MCF 10A (cell line): ENCODE data around the gene PSMD1. TPM values are rescaled to one million over a fixed set of nuclear protein-coding genes. Genes with fewer than 3 reads are reported as not detected.

Source experiments
- BruUV-seq: library from RNA; stranded (reverse); fragments of 400-500 nt; replicated peaks from 2 replicates; lab custom pipeline; 2021; lab: Mats Ljungman, UMichigan
- CTCF ChIA-PET: fragments of 300-600 bp; sonication (Branson Sonifier 250); formaldehyde crosslinking; extraction: SDS; loops from one replicate; lab custom pipeline; 2021; ENCODE audit warnings: antibody characterized with exemption, inconsistent platforms; lab: Yijun Ruan, JAX
- POLR2A ChIA-PET: fragments of 300-600, 350-650 bp; sonication (Branson Sonifier 250); formaldehyde crosslinking; extraction: SDS; loops from one replicate; lab custom pipeline; 2020; ENCODE audit warnings: antibody characterized with exemption, inconsistent platforms; lab: Yijun Ruan, JAX
- DNase-seq: peaks from one replicate; pipeline ENCODE4 v3.0.0-alpha.2; 2018; ENCODE audit not compliant: unreplicated experiment
- H3K27ac Mint-ChIP-seq: one replicate; pipeline ENCODE4 v1.8.0; 2022; ENCODE audit warnings: mild to moderate bottlenecking, low read depth, mixed read lengths; ENCODE audit not compliant: unreplicated experiment
- H3K27me3 Mint-ChIP-seq: one replicate; pipeline ENCODE4 v1.8.0; 2022; ENCODE audit warnings: mixed read lengths; ENCODE audit not compliant: insufficient read depth, unreplicated experiment
- H3K36me3 Mint-ChIP-seq: one replicate; pipeline ENCODE4 v1.8.0; 2022; ENCODE audit warnings: mild to moderate bottlenecking, moderate library complexity, mixed read lengths; ENCODE audit not compliant: insufficient read depth, unreplicated experiment
- H3K4me1 Mint-ChIP-seq: one replicate; pipeline ENCODE4 v1.8.0; 2022; ENCODE audit warnings: mixed read lengths; ENCODE audit not compliant: insufficient read depth, unreplicated experiment
- H3K4me3 Mint-ChIP-seq: one replicate; pipeline ENCODE4 v1.8.0; 2022; ENCODE audit warnings: mild to moderate bottlenecking, moderate library complexity, mixed read lengths; ENCODE audit not compliant: unreplicated experiment
- H3K9me3 Mint-ChIP-seq: one replicate; pipeline ENCODE4 v1.8.0; 2022; ENCODE audit warnings: mixed read lengths; ENCODE audit not compliant: unreplicated experiment
- CTCF ChIP-seq: fragments of 200-600 bp; IDR thresholded peaks from one replicate; pipeline ENCODE4 v1.8.0; 2022; ENCODE audit warnings: antibody characterized with exemption, mild to moderate bottlenecking; ENCODE audit not compliant: unreplicated experiment
- intact Hi-C: fragments of 100-400 bp; cut with micrococcal nuclease; formaldehyde crosslinking; loops from 2 replicates; pipeline ENCODE4 v1.14.1; 2022
- total RNA-seq: library from RNA; stranded (reverse); gene quantifications from 2 replicates; pipeline ENCODE4 v1.2.3, GENCODE V29; 2022

The PSMD1 gene
- total RNA-seq, 1 experiment from 2014 or later = 88.5 TPM

DNA sequence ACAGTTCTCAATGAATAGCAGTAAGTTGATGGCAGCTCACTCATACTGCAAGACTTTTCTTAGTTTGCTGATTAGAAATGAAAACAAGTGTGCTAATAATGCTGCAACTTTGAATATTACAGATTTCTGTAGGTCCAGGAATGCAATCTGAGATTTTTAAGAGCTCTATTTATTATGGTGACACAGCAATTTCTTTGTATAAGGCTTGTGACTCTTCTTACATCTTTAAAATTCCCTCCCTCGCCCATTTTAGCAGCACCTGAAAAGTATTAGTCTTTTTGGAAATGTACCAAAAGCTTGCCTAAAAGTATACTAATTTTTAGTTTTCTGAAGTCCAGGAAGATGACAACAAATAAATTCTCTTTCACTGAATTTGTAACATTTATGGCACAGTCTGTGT, 72.5 kb downstream of the PSMD1 start:
- Mint-ChIP-seq H3K27me3 (no peaks in the 10 kb centered on the region), H3K4me3 (no peak overlapping the region), H3K36me3 (peaks cover 1% of the 10 kb centered on the region), H3K4me1 (peaks cover 13% of the 10 kb centered on the region), H3K9me3 (no peaks in the 10 kb centered on the region), H3K27ac (no peak overlapping the region)
- DNase-seq = no peak
- ChIA-PET CTCF (interaction anchor here (0.6 to 1.6 kb wide), 4 partner anchors 19 to 1198 kb away, joined by 3 to 4 read pairs (median 3); no protein-coding TSS in a partner anchor), POLR2A (interaction anchor here (0.6 to 1.7 kb wide), 5 partner anchors 18 to 100 kb away, joined by 3 to 6 read pairs (median 5); no protein-coding TSS in a partner anchor)
- TF ChIP-seq CTCF = no peak
- no TSS peak for BruUV-seq
- intact Hi-C loops = no loop called here

DNA sequence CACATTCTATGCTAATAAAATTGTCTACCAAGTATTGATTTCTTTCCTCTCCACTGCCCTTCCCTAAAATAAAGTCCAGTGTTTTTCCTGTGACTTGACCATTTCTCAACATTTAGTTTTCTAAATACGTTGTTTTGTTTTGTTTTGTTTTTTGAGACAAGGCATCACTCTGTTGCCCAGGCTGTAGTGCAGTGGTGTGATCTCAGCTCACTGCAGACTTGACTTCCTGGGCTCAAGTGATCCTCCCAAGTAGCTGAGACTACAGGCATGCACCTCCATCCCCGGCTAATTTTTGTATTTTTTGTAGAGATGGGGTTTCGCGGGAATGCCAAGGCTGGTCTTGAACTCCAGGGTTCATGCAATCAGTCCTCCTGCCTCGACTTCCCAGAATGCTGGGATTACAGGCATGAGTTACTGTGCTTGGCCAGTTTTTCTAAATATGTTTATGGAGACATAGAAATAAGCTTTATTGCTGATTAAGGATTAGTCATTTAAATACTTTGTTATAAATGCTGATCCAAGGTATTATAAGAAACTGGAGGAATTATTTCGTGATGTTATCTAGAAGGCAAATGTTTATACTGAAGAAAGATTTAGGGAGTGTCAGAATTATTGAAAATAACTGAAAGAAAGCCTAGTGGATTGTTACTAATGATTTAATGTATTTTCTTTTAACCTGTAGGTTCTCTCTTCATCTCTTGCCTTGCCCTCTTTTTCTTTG, 73.8 kb downstream of the PSMD1 start:
- no peaks in the 10 kb centered on the region for H3K36me3 Mint-ChIP-seq
- TF ChIP-seq CTCF = no peak
- DNase-seq = no peak
- no peaks in the 10 kb centered on the region for H3K9me3 Mint-ChIP-seq
- peaks cover 13% of the 10 kb centered on the region for H3K4me1 Mint-ChIP-seq
- ChIA-PET CTCF (interaction anchor here (0.6 to 1.3 kb wide), 3 partner anchors 16 to 94 kb away, joined by 3 to 5 read pairs (median 3); no protein-coding TSS in a partner anchor), POLR2A (interaction anchor here (0.7 to 1.7 kb wide), 5 partner anchors 19 to 73 kb away, joined by 3 to 6 read pairs (median 4); no protein-coding TSS in a partner anchor)
- intact Hi-C loops = no loop called here
- no peaks in the 10 kb centered on the region for H3K27me3 Mint-ChIP-seq
- BruUV-seq = no TSS peak
- H3K4me3 Mint-ChIP-seq = no peak overlapping the region
- H3K27ac Mint-ChIP-seq = no peak overlapping the region

GRCh38 chr2:231132129-231132528, 75.5 kb downstream of the PSMD1 start:
- DNase-seq = peak; percentile 43
- no peak overlapping the region for H3K4me3 Mint-ChIP-seq
- H3K36me3 Mint-ChIP-seq = no peaks in the 10 kb centered on the region
- CTCF ChIA-PET = no interaction called here
- H3K4me1 Mint-ChIP-seq = peaks cover 9% of the 10 kb centered on the region
- H3K27ac Mint-ChIP-seq = no peak overlapping the region
- intact Hi-C loops = no loop called here
- BruUV-seq = no TSS peak
- POLR2A ChIA-PET = interaction anchor here (1.1 kb wide), 1 partner anchor 10 kb away, joined by 3 read pairs; no protein-coding TSS in a partner anchor
- no peaks in the 10 kb centered on the region for H3K27me3 Mint-ChIP-seq
- no peaks in the 10 kb centered on the region for H3K9me3 Mint-ChIP-seq
- TF ChIP-seq CTCF = no peak

DNA sequence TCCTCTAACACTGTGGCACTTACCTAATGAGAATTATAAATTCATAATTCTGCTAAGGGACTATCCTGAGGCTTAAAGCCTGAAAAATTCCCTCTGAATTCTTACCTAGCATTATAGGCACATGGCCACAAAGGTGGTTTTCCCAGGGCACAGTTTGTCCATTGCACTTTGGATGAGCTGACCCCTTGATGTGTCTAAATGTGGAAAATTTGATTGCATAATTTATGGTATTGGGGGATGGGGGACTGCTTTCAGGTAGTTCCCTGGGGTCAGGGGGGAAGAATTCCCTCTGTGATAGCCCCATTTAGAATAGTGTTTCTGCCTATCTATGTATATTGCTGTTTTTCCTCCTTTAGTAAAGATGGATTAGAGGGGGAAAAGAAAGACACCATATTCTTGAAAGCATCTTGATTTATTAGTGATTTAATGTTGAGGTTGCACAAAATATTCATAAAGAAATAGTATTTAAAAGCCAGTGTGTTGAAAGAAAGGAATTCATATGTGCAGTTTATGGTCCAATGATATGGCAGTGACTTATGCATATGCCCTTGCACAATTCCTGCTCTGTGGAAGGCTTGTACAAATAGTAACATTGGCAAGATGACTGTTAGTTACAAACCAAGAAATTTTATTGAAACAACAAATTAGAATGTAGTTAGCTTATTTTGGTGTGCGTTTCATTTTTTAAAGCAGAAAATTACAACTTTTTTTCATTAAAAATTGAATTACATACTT, 76.9 kb downstream of the PSMD1 start:
- Mint-ChIP-seq H3K27me3 (no peaks in the 10 kb centered on the region), H3K27ac (no peak overlapping the region), H3K4me3 (no peak overlapping the region), H3K36me3 (no peaks in the 10 kb centered on the region), H3K4me1 (peaks cover 8% of the 10 kb centered on the region), H3K9me3 (no peaks in the 10 kb centered on the region)
- BruUV-seq = no TSS peak
- POLR2A ChIA-PET = interaction anchor here (0.6 to 1.7 kb wide), 3 partner anchors 9 to 1370 kb away, joined by 3 to 5 read pairs (median 4); no protein-coding TSS in a partner anchor
- no peak for TF ChIP-seq CTCF
- intact Hi-C loops = no loop called here
- CTCF ChIA-PET = no interaction called here
- DNase-seq = peak; percentile 55
